ENCODE results near the gene NPM1.

- TF ChIP-seq POLR2A (IDR thresholded peaks at IDR 0.05) (peak in 1 of 4 donors; percentile 16), EP300 (IDR thresholded peaks at IDR 0.05) (no peak), POLR2AphosphoS5 (IDR thresholded peaks at IDR 0.05) (no peak), CTCF (IDR thresholded peaks at IDR 0.05) (peak in 1 of 6 experiments; percentile 17)
Measured at GRCh38 chr5:171418982-171419687, 31.5 kb downstream of the NPM1 start, which contains the start of gene FGF18.
